ENCODE data around the gene TMBIM4. TPM values are rescaled to one million over a fixed set of nuclear protein-coding genes. Genes with fewer than 3 reads are reported as not detected.

TMBIM4 gene
- total and polyA plus RNA-seq, 4 donors, result 58.6 to 154 (median 102) TPM

DNA sequence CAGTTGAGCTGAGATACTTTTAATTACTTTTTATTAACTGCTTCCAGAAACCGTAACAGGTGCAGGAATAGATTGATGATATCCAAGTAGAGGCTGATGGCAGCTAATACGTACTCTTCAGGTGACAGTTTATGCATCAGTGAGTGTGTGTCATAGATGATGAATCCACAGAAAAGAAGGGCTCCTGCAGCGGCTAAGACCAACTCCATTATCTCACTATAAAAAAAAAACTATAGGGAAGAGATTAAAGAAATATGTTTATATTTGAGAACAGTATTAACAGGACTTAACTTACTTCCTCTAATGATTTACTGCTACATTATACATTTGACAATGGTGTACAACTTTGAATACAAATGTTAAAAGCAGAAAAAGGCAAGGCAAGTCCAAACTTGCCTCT, 31.9 kb downstream of the TMBIM4 start:
- Histone ChIP-seq H3K4me1 (ENCODE audit: control insufficient read depth in 4 of 4, insufficient read depth in 4 of 4, low read length in 3 of 4) (no peaks in the 10 kb centered on the region), H3K36me3 (ENCODE audit: control insufficient read depth in 4 of 4, insufficient read depth in 3 of 4, low read depth in 1 of 4, low read length in 3 of 4) (peaks cover 4 to 32% (median 21%) of the 10 kb centered on the region in 4 donors), H3K9ac (ENCODE audit: low read depth in 1 of 2, low read length in 2 of 2) (no peak overlapping the region), H3K27me3 (ENCODE audit: control insufficient read depth in 4 of 4, insufficient read depth in 4 of 4, low read length in 3 of 4) (no peaks in the 10 kb centered on the region), H3K9me3 (ENCODE audit: control insufficient read depth in 4 of 4, low read length in 3 of 4) (peaks cover 0 to 11% (median 2%) of the 10 kb centered on the region in 4 donors), H3K4me3 (ENCODE audit: low read depth in 1 of 3, low read length in 3 of 3) (no peak overlapping the region), H3K27ac (ENCODE audit: low read depth in 1 of 2, low read length in 2 of 2) (no peak overlapping the region)
- no peak for DNase-seq (ENCODE audit: low spot score)
- 100% methylated on average over 3 of the region's 3 CpGs for WGBS
- TF ChIP-seq EGR1 (IDR thresholded peaks at IDR 0.05; ENCODE audit: low read depth in 2 of 2) (no peak), JUND (IDR thresholded peaks at IDR 0.05) (no peak), SP1 (IDR thresholded peaks at IDR 0.05) (no peak), RXRA (IDR thresholded peaks at IDR 0.05) (no peak), YY1 (IDR thresholded peaks at IDR 0.05) (no peak), GABPA (IDR thresholded peaks at IDR 0.05 in 1 of 2, conservative IDR thresholded peaks at IDR 0.05 in 1 of 2) (no peak), RAD21 (IDR thresholded peaks at IDR 0.05) (no peak), TAF1 (conservative IDR thresholded peaks at IDR 0.05) (no peak), HNF4A (conservative IDR thresholded peaks at IDR 0.05) (no peak), FOXA1 (IDR thresholded peaks at IDR 0.05) (no peak)
- TF ChIP-seq, protein P1, sequence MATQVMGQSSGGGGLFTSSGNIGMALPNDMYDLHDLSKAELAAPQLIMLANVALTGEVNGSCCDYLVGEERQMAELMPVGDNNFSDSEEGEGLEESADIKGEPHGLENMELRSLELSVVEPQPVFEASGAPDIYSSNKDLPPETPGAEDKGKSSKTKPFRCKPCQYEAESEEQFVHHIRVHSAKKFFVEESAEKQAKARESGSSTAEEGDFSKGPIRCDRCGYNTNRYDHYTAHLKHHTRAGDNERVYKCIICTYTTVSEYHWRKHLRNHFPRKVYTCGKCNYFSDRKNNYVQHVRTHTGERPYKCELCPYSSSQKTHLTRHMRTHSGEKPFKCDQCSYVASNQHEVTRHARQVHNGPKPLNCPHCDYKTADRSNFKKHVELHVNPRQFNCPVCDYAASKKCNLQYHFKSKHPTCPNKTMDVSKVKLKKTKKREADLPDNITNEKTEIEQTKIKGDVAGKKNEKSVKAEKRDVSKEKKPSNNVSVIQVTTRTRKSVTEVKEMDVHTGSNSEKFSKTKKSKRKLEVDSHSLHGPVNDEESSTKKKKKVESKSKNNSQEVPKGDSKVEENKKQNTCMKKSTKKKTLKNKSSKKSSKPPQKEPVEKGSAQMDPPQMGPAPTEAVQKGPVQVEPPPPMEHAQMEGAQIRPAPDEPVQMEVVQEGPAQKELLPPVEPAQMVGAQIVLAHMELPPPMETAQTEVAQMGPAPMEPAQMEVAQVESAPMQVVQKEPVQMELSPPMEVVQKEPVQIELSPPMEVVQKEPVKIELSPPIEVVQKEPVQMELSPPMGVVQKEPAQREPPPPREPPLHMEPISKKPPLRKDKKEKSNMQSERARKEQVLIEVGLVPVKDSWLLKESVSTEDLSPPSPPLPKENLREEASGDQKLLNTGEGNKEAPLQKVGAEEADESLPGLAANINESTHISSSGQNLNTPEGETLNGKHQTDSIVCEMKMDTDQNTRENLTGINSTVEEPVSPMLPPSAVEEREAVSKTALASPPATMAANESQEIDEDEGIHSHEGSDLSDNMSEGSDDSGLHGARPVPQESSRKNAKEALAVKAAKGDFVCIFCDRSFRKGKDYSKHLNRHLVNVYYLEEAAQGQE (IDR thresholded peaks at IDR 0.05), result no peak
- TF ChIP-seq, protein P2, sequence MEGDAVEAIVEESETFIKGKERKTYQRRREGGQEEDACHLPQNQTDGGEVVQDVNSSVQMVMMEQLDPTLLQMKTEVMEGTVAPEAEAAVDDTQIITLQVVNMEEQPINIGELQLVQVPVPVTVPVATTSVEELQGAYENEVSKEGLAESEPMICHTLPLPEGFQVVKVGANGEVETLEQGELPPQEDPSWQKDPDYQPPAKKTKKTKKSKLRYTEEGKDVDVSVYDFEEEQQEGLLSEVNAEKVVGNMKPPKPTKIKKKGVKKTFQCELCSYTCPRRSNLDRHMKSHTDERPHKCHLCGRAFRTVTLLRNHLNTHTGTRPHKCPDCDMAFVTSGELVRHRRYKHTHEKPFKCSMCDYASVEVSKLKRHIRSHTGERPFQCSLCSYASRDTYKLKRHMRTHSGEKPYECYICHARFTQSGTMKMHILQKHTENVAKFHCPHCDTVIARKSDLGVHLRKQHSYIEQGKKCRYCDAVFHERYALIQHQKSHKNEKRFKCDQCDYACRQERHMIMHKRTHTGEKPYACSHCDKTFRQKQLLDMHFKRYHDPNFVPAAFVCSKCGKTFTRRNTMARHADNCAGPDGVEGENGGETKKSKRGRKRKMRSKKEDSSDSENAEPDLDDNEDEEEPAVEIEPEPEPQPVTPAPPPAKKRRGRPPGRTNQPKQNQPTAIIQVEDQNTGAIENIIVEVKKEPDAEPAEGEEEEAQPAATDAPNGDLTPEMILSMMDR (IDR thresholded peaks at IDR 0.05; ENCODE audit: low read depth, low read length, missing input control), result no peak
- TF ChIP-seq, protein P3, sequence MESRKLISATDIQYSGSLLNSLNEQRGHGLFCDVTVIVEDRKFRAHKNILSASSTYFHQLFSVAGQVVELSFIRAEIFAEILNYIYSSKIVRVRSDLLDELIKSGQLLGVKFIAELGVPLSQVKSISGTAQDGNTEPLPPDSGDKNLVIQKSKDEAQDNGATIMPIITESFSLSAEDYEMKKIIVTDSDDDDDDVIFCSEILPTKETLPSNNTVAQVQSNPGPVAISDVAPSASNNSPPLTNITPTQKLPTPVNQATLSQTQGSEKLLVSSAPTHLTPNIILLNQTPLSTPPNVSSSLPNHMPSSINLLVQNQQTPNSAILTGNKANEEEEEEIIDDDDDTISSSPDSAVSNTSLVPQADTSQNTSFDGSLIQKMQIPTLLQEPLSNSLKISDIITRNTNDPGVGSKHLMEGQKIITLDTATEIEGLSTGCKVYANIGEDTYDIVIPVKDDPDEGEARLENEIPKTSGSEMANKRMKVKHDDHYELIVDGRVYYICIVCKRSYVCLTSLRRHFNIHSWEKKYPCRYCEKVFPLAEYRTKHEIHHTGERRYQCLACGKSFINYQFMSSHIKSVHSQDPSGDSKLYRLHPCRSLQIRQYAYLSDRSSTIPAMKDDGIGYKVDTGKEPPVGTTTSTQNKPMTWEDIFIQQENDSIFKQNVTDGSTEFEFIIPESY (IDR thresholded peaks at IDR 0.05), result no peak
- TF ChIP-seq, protein P4, sequence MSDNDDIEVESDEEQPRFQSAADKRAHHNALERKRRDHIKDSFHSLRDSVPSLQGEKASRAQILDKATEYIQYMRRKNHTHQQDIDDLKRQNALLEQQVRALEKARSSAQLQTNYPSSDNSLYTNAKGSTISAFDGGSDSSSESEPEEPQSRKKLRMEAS (IDR thresholded peaks at IDR 0.05), result no peak

GRCh38 chr12:66132408-66132807, 37.4 kb downstream of the TMBIM4 start:
- no peaks in the 10 kb centered on the region for H3K9me3 ChIP-seq (ENCODE audit: control insufficient read depth in 4 of 4, low read length in 3 of 4)
- H3K4me3 ChIP-seq (ENCODE audit: low read depth in 1 of 3, low read length in 3 of 3), result no peak overlapping the region
- H3K4me1 ChIP-seq (ENCODE audit: control insufficient read depth in 4 of 4, insufficient read depth in 4 of 4, low read length in 3 of 4), result peaks cover 4 to 18% (median 15%) of the 10 kb centered on the region in 4 donors
- H3K36me3 ChIP-seq (ENCODE audit: control insufficient read depth in 4 of 4, insufficient read depth in 3 of 4, low read depth in 1 of 4, low read length in 3 of 4), result peaks cover under 1 to 21% (median 14%) of the 10 kb centered on the region in 4 donors
- no peaks in the 10 kb centered on the region for H3K27me3 ChIP-seq (ENCODE audit: control insufficient read depth in 4 of 4, insufficient read depth in 4 of 4, low read length in 3 of 4)
- TF ChIP-seq, protein P2 (IDR thresholded peaks at IDR 0.05; ENCODE audit: low read depth, low read length, missing input control), result no peak
- TF ChIP-seq FOXA2 (IDR thresholded peaks at IDR 0.05) (no peak), HNF4A (conservative IDR thresholded peaks at IDR 0.05) (no peak), SP1 (IDR thresholded peaks at IDR 0.05) (no peak), FOXA1 (IDR thresholded peaks at IDR 0.05) (no peak), JUND (IDR thresholded peaks at IDR 0.05) (no peak), RXRA (IDR thresholded peaks at IDR 0.05) (no peak), YY1 (IDR thresholded peaks at IDR 0.05) (no peak)
- TF ChIP-seq, protein P1 (IDR thresholded peaks at IDR 0.05), result no peak
- TF ChIP-seq, protein P4 (IDR thresholded peaks at IDR 0.05), result no peak
- TF ChIP-seq, protein P5, sequence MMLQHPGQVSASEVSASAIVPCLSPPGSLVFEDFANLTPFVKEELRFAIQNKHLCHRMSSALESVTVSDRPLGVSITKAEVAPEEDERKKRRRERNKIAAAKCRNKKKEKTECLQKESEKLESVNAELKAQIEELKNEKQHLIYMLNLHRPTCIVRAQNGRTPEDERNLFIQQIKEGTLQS (IDR thresholded peaks at IDR 0.05), result no peak
- no peak for DNase-seq (ENCODE audit: low spot score)
- no peak overlapping the region for H3K27ac ChIP-seq (ENCODE audit: low read depth in 1 of 2, low read length in 2 of 2)
- H3K9ac ChIP-seq (ENCODE audit: low read depth in 1 of 2, low read length in 2 of 2), result no peak overlapping the region
